A549 (cell line): Measurements from ENCODE around the gene OLIG1. TPM values are rescaled to one million over a fixed set of nuclear protein-coding genes. Genes with fewer than 3 reads are reported as not detected.

Experiments
- ATAC-seq, 2 experiments: fragments of 200-7000 bp in 1 of 2; fragments of >200 bp in 1 of 2; cut with Nextera tagmentation in 1 of 2; cut with Tn5 transposase in 1 of 2; 3 replicates each; pipeline versions ENCODE4 v1.8.0 to v1.9.1; 2018 to 2020; ENCODE audit warnings: mild to moderate bottlenecking in 1 of 2, moderate library complexity in 1 of 2
- CTCF ChIA-PET: fragments of 300-600 bp; sonication (Branson Sonifier 250); formaldehyde crosslinking; extraction: SDS; loops from one replicate; lab custom pipeline; 2021; ENCODE audit warnings: antibody characterized with exemption, inconsistent platforms; lab: Yijun Ruan, JAX
- POLR2A ChIA-PET: fragments of 350-600 bp; formaldehyde crosslinking; extraction: SDS; loops from one replicate; lab custom pipeline; 2021; ENCODE audit warnings: antibody characterized with exemption, inconsistent platforms; lab: Yijun Ruan, JAX
- DNase-seq, 2 experiments: peaks; one replicate each; pipeline versions ENCODE4 v3.0.0 to v3.0.0-alpha.2; 2011 to 2016; ENCODE audit warnings: low read depth in 1 of 2, low spot score in 1 of 2
- FAIRE-seq: peaks from 2 replicates; lab custom pipeline; 2011; peaks lifted over from hg19 to GRCh38; lab: Jason Lieb, UNC
- H3K27ac ChIP-seq, 2 experiments: fragments of >200 bp; sonication (Bioruptor Twin); formaldehyde crosslinking; 3 replicates each; pipeline ENCODE4 v1.5.1; 2016 to 2017
- H3K4me1 ChIP-seq: fragments of >200 bp; sonication (Bioruptor Twin); formaldehyde crosslinking; 3 replicates; pipeline ENCODE4 v1.6.1; 2016
- H3K4me2 ChIP-seq: fragments of >200 bp; sonication (Bioruptor Twin); formaldehyde crosslinking; 3 replicates; pipeline ENCODE4 v1.6.1; 2016
- H3K4me3 ChIP-seq: fragments of >200 bp; sonication (Bioruptor Twin); formaldehyde crosslinking; 3 replicates; pipeline ENCODE4 v1.5.1; 2016
- H3K9me3 ChIP-seq: fragments of >200 bp; sonication (Bioruptor Twin); formaldehyde crosslinking; 3 replicates; pipeline ENCODE4 v1.6.1; 2016
- CBX2 ChIP-seq: fragments of 200-600 bp; sonication (generic); IDR thresholded peaks from 2 replicates; pipeline ENCODE4 v1.6.1; 2016; ENCODE audit warnings: low read depth, mild to moderate bottlenecking, borderline replicate concordance
- EHF ChIP-seq: fragments of 250-450 bp; sonication (Bioruptor Pico); IDR thresholded peaks from 2 replicates; pipeline ENCODE4 v1.5.0; 2020; ENCODE audit warnings: mild to moderate bottlenecking
- ESRRA ChIP-seq: fragments of 150-350 bp; IDR thresholded peaks from 2 replicates; pipeline ENCODE4 v1.6.1; 2014; ENCODE audit warnings: mild to moderate bottlenecking, low read length, borderline replicate concordance
- FOSB ChIP-seq: fragments of 250-450 bp; sonication (Bioruptor Pico); IDR thresholded peaks from 2 replicates; pipeline ENCODE4 v1.5.0; 2020; ENCODE audit warnings: mild to moderate bottlenecking, moderate library complexity
- FOSL2 ChIP-seq, 2 experiments: fragments of 450-650 bp in 1 of 2; fragments of >200 bp in 1 of 2; sonication (Bioruptor Twin) in 1 of 2; formaldehyde crosslinking; IDR thresholded peaks; 2 replicates each; pipeline versions ENCODE4 v1.5.0 to v1.6.1; 2016 to 2020; ENCODE audit warnings: mild to moderate bottlenecking in 1 of 2, moderate library complexity in 1 of 2
- GATA3 ChIP-seq: IDR thresholded peaks from 2 replicates; pipeline ENCODE4 v1.6.1; 2012; ENCODE audit warnings: borderline replicate concordance
- HDAC2 ChIP-seq: fragments of 200-600 bp; sonication (generic); IDR thresholded peaks from 2 replicates; pipeline ENCODE4 v1.6.1; 2016
- HEYL ChIP-seq: fragments of 250-450 bp; sonication (Bioruptor Pico); IDR thresholded peaks from 2 replicates; pipeline ENCODE4 v1.8.0; 2021; ENCODE audit warnings: mild to moderate bottlenecking, moderate library complexity
- JUNB ChIP-seq: fragments of >200 bp; sonication (Bioruptor Twin); formaldehyde crosslinking; IDR thresholded peaks from 2 replicates; pipeline ENCODE4 v1.6.1; 2016
- KDM5A ChIP-seq: fragments of 200-600 bp; sonication (generic); IDR thresholded peaks from 2 replicates; pipeline ENCODE4 v1.6.1; 2016; ENCODE audit warnings: antibody characterized with exemption, mild to moderate bottlenecking
- MAZ ChIP-seq: fragments of 150-350 bp; IDR thresholded peaks from 2 replicates; pipeline ENCODE4 v1.6.1; 2014; ENCODE audit warnings: antibody characterized with exemption, low read depth, low read length, borderline replicate concordance
- MYC ChIP-seq: IDR thresholded peaks from 2 replicates; pipeline ENCODE4 v1.6.1; 2012; ENCODE audit warnings: mild to moderate bottlenecking, inconsistent platforms, low read length, improper control_type of control experiment, borderline replicate concordance
- NFE2L2 ChIP-seq: fragments of 150-350 bp; conservative IDR thresholded peaks from 2 replicates; pipeline ENCODE4 v1.6.1; 2014; ENCODE audit warnings: low read length
- NR3C1 ChIP-seq: fragments of >200 bp; sonication (Bioruptor Twin); formaldehyde crosslinking; IDR thresholded peaks from 3 replicates; pipeline ENCODE4 v1.6.1; 2017
- PHF8 ChIP-seq: fragments of 200-600 bp; sonication (generic); IDR thresholded peaks from 2 replicates; pipeline ENCODE4 v1.6.1; 2016; ENCODE audit warnings: low read depth, mild to moderate bottlenecking, antibody characterized with exemption, moderate library complexity, borderline replicate concordance
- RARB ChIP-seq: fragments of 250-450 bp; sonication (Bioruptor Pico); IDR thresholded peaks from 2 replicates; pipeline ENCODE4 v1.8.0; 2021; ENCODE audit warnings: mild to moderate bottlenecking, moderate library complexity
- RNF2 ChIP-seq: fragments of 200-600 bp; sonication (generic); IDR thresholded peaks from 2 replicates; pipeline ENCODE4 v1.6.1; 2016; ENCODE audit warnings: low read depth, mild to moderate bottlenecking, antibody characterized with exemption, moderate library complexity, borderline replicate concordance
- SMC3 ChIP-seq: fragments of >200 bp; sonication (Bioruptor Twin); formaldehyde crosslinking; IDR thresholded peaks from 3 replicates; pipeline ENCODE4 v1.6.1; 2018; ENCODE audit warnings: inconsistent platforms
- TFCP2L1 ChIP-seq: fragments of 250-450 bp; sonication (Bioruptor Pico); IDR thresholded peaks from 2 replicates; pipeline ENCODE4 v1.5.0; 2021; ENCODE audit warnings: mild to moderate bottlenecking
- TP53 ChIP-seq: fragments of 250-450 bp; sonication (Bioruptor Pico); IDR thresholded peaks from 2 replicates; pipeline ENCODE4 v1.5.0; 2021; ENCODE audit warnings: mild to moderate bottlenecking, moderate library complexity
- ZC3H11A ChIP-seq: fragments of 450-650 bp; IDR thresholded peaks from 2 replicates; pipeline ENCODE4 v1.6.1; 2014; ENCODE audit warnings: antibody characterized with exemption, mild to moderate bottlenecking
- ZFP36 ChIP-seq: fragments of 450-650 bp; IDR thresholded peaks from 2 replicates; pipeline ENCODE4 v1.6.1; 2014; ENCODE audit warnings: borderline replicate concordance; ENCODE audit not compliant: partially characterized antibody
- WGBS: methylation state at CpG from one replicate; pipeline ENCODE4 v1.1.6; 2017; ENCODE audit errors: missing lambda C conversion rate; 5-methylcytosine and 5-hydroxymethylcytosine counted together
- polyA plus RNA-seq, 4 experiments: library from polyadenylated mRNA; depleted of rRNA in 3 of 4; stranded (reverse); fragments of >200 nt; fragmentation: RNase III in 1 of 4; extraction: RNeasy Plus Mini Kit Qiagen cat#74134 plus additional on column Dnase treatment in 1 of 4; gene quantifications; 2 replicates in 3 of 4; 3 replicates in 1 of 4; pipeline ENCODE4 v1.2.3, GENCODE V29; 2011 to 2017
- TF ChIP-seq, protein P1 (sequence below): fragments of 150-350 bp; IDR thresholded peaks from 2 replicates; pipeline ENCODE4 v1.6.1; 2014; ENCODE audit warnings: low read depth, mild to moderate bottlenecking, low read length
- TF ChIP-seq, protein P2 (sequence below): IDR thresholded peaks from 2 replicates; pipeline ENCODE4 v1.6.1; 2012
- TF ChIP-seq, protein P3 (sequence below): IDR thresholded peaks from 2 replicates; pipeline ENCODE4 v1.6.1; 2012; ENCODE audit warnings: low read depth, borderline replicate concordance
- TF ChIP-seq, protein P4 (sequence below): fragments of >200 bp; sonication (Bioruptor Twin); formaldehyde crosslinking; IDR thresholded peaks from 2 replicates; pipeline ENCODE4 v1.6.1; 2016

The OLIG1 gene
- polyA plus RNA-seq, 2 of the 4 experiments (the other 2 are of a cell fraction), result not detected

DNA sequence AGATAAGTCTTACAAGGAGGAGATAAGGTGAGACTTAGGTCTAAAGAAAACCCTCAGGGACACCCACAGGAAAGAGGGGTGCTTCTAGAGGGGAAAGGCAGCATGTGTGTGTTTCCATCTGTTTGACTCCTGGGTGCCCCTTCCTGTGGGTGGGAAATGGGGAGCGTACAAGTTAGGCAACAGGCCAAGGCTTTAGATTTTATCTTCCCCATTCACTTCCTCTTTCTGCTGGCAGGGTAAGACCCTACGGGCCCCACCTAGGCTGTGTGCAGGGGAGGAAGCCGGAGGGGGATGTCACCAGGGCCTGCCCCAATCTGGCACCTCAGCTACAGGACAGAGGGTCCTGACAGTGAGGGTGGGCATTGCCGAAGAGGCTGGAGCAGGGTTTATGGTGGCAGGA is 2.5 kb upstream of the OLIG1 start:
- H3K27ac ChIP-seq, result no peak overlapping the region
- TF ChIP-seq KDM5A (no peak), MYC (no peak), CBX2 (no peak), PHF8 (no peak), FOSB (CRISPR knock-in tag) (no peak), ZC3H11A (no peak), HDAC2 (no peak), NR3C1 (no peak), ZFP36 (no peak), RARB (no peak), EHF (CRISPR knock-in tag) (no peak), ESRRA (no peak), GATA3 (no peak)
- TF ChIP-seq, protein P1, sequence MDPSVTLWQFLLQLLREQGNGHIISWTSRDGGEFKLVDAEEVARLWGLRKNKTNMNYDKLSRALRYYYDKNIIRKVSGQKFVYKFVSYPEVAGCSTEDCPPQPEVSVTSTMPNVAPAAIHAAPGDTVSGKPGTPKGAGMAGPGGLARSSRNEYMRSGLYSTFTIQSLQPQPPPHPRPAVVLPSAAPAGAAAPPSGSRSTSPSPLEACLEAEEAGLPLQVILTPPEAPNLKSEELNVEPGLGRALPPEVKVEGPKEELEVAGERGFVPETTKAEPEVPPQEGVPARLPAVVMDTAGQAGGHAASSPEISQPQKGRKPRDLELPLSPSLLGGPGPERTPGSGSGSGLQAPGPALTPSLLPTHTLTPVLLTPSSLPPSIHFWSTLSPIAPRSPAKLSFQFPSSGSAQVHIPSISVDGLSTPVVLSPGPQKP, result no peak
- ChIA-PET CTCF (interaction anchor here (1.0 kb wide), 1 partner anchor 73 kb away, joined by 3 read pairs; no protein-coding TSS in a partner anchor), POLR2A (no interaction called here)
- H3K9me3 ChIP-seq, result peaks cover 8% of the 10 kb centered on the region
- H3K4me3 ChIP-seq, result no peak overlapping the region
- no peak overlapping the region for H3K4me2 ChIP-seq
- FAIRE-seq, result no peak
- 24% methylated on average over 3 of the region's 4 CpGs for WGBS
- 0 out of 3 replicates have a peak, but pooled peaks cover 4% of the 10 kb centered on the region for H3K4me1 ChIP-seq
- DNase-seq, result no peak
- no peak for ATAC-seq

DNA sequence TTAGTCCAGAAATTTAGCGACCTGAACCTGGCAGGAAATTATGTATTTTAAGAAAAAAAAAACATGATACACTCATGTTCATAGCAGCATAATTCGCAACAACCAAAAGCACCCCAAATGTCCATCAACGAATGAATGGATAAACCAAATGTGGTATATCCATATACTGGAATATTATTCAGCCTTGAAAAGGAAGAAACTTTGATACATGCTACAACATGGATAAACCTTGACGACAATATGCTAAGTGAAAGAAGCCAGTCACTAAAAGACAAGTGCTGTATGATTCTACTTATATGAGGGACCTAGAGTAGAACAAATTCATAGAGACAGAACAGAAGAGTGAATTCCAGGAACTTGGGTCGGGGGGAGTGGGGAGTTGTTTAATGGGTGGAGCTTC is 698 bp upstream of the OLIG1 start:
- POLR2A ChIA-PET, result no interaction called here
- no peak overlapping the region for H3K4me2 ChIP-seq
- DNase-seq (no peak), ATAC-seq (no peak), FAIRE-seq (no peak)
- 0 out of 3 replicates have a peak, but pooled peaks cover 4% of the 10 kb centered on the region for H3K4me1 ChIP-seq
- 30% methylated on average over 5 of the region's 5 CpGs for WGBS
- no peak overlapping the region for H3K4me3 ChIP-seq
- TF ChIP-seq JUNB (no peak), KDM5A (no peak), HDAC2 (no peak), ESRRA (no peak), MAZ (no peak), RNF2 (no peak), RARB (no peak), FOSL2 (IDR thresholded peaks at IDR 0.05) (no peak), FOSL2 (CRISPR knock-in tag; IDR thresholded peaks at IDR 0.05) (no peak), TP53 (CRISPR knock-in tag) (no peak), TFCP2L1 (CRISPR knock-in tag) (no peak), HEYL (no peak), NFE2L2 (no peak), NR3C1 (no peak), SMC3 (no peak)
- TF ChIP-seq, protein P2, sequence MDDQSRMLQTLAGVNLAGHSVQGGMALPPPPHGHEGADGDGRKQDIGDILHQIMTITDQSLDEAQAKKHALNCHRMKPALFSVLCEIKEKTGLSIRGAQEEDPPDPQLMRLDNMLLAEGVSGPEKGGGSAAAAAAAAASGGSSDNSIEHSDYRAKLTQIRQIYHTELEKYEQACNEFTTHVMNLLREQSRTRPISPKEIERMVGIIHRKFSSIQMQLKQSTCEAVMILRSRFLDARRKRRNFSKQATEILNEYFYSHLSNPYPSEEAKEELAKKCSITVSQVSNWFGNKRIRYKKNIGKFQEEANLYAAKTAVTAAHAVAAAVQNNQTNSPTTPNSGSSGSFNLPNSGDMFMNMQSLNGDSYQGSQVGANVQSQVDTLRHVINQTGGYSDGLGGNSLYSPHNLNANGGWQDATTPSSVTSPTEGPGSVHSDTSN, result no peak
- TF ChIP-seq, protein P3, sequence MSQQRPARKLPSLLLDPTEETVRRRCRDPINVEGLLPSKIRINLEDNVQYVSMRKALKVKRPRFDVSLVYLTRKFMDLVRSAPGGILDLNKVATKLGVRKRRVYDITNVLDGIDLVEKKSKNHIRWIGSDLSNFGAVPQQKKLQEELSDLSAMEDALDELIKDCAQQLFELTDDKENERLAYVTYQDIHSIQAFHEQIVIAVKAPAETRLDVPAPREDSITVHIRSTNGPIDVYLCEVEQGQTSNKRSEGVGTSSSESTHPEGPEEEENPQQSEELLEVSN, result no peak
- TF ChIP-seq, protein P4, sequence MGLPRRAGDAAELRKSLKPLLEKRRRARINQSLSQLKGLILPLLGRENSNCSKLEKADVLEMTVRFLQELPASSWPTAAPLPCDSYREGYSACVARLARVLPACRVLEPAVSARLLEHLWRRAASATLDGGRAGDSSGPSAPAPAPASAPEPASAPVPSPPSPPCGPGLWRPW, result no peak
- TF ChIP-seq, protein P1, result no peak
- CTCF ChIA-PET, result interaction anchor here (1.3 kb wide), 1 partner anchor 18 kb away, joined by 3 read pairs; no protein-coding TSS in a partner anchor
- H3K9me3 ChIP-seq, result peaks cover 8% of the 10 kb centered on the region
- no peak overlapping the region for H3K27ac ChIP-seq
